Measurements from ENCODE around the gene FOXJ3. TPM values are rescaled to one million over a fixed set of nuclear protein-coding genes. Genes with fewer than 3 reads are reported as not detected.

Gene FOXJ3
- total and polyA plus RNA-seq, 2 donors from 2014 or later = 11.8 to 45.5 TPM

DNA sequence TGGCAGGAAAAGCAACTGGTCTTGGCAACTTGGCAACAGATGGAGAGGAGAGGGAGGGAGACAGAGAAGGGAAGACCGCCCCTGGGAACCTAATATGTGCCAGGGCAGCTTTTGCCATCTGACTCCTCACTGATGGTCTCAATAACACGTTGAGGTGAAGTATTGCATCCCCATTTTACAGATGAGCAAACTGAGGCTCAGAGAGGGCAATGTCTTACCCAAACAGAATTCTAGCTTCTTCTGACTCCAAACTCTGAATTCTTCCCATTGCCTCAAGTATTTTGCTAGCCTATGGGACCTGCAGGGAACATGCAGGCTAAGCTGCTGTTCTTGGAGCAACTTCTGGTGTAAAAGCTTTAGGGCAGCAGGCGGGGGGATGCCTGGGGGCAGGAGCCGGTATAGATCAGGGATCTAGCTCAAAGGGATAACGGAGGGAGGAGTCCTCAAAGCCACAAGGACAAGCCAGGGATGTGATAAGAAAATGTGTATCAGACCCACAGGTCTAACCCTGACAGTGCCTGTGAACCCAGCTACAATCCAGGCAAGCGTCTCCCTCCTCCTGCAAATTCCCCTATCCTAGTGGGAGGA, 163.3 kb downstream of the FOXJ3 start:
- DNase-seq (no peak), FAIRE-seq (no peak)
- TF ChIP-seq, protein P1, sequence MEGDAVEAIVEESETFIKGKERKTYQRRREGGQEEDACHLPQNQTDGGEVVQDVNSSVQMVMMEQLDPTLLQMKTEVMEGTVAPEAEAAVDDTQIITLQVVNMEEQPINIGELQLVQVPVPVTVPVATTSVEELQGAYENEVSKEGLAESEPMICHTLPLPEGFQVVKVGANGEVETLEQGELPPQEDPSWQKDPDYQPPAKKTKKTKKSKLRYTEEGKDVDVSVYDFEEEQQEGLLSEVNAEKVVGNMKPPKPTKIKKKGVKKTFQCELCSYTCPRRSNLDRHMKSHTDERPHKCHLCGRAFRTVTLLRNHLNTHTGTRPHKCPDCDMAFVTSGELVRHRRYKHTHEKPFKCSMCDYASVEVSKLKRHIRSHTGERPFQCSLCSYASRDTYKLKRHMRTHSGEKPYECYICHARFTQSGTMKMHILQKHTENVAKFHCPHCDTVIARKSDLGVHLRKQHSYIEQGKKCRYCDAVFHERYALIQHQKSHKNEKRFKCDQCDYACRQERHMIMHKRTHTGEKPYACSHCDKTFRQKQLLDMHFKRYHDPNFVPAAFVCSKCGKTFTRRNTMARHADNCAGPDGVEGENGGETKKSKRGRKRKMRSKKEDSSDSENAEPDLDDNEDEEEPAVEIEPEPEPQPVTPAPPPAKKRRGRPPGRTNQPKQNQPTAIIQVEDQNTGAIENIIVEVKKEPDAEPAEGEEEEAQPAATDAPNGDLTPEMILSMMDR (IDR thresholded peaks at IDR 0.05; ENCODE audit: borderline replicate concordance, extremely low read depth, insufficient read depth) = no peak
- Histone ChIP-seq H3K9me3 (ENCODE audit: control insufficient read depth in 2 of 3, insufficient read depth in 1 of 3, low read length in 3 of 3) (no peaks in the 10 kb centered on the region), H3K27me3 (ENCODE audit: control insufficient read depth, insufficient read depth, low read length) (no peaks in the 10 kb centered on the region), H3K9ac (ENCODE audit: low read length in 3 of 3) (no peak overlapping the region), H3K27ac (ENCODE audit: low read depth in 2 of 2, low read length in 2 of 2) (no peak overlapping the region), H3K4me3 (ENCODE audit: low read length in 3 of 3) (no peak overlapping the region), H3K36me3 (ENCODE audit: control insufficient read depth in 2 of 3, insufficient read depth in 3 of 3, low read length in 3 of 3) (no peaks in the 10 kb centered on the region), H3K4me1 (ENCODE audit: control insufficient read depth in 2 of 3, insufficient read depth in 2 of 3, low read depth in 1 of 3, low read length in 3 of 3) (peaks cover 0 to 8% (median 3%) of the 10 kb centered on the region in 3 donors)
- intact Hi-C loops (cut with DNase I) = no loop called here

DNA sequence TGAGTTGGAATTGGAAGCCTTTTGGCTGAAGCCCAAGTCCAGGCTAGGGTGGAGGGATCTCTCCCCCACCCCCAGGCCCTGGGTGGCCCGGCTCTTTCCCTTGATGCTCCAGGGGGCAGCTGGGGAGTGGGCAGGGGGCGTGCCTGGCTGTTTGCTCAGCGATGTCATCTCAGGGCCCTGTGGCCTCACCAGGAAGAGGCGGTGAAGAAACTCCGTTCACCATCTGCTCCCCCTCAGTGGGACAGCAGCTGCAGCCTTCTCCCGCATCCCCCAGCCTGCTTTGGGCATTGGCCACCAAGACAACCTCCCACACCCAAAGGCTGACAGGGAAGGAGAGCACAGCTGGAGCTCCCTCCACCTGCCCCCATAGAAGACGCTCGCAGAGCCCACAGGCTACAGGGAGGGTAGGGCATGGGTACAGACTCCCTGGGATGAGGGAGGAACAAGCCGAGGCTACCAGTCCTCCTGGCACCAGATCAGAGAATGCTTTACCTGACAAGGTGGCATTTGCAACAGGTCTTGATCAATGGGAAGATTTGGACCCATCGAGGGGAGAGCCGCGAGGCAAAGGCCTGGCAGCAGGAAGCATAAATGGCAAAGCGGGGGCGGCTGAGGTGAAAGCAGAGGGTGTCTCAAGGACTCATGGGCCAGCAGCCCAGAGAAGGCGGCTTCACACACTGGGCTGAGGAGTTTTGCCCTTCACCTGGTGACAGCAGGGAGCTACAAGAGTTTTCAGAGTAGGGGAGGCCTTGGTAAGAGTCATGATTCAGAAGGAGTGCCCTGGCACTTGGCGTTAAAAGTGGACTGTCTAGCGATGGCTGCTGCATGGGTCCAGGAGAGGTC, 164.0 kb downstream of the FOXJ3 start:
- Histone ChIP-seq H3K27me3 (ENCODE audit: control insufficient read depth, insufficient read depth, low read length) (no peaks in the 10 kb centered on the region), H3K36me3 (ENCODE audit: control insufficient read depth in 2 of 3, insufficient read depth in 3 of 3, low read length in 3 of 3) (no peaks in the 10 kb centered on the region), H3K9ac (ENCODE audit: low read length in 3 of 3) (no peak overlapping the region), H3K4me3 (ENCODE audit: low read length in 3 of 3) (no peak overlapping the region), H3K27ac (ENCODE audit: low read depth in 2 of 2, low read length in 2 of 2) (no peak overlapping the region), H3K9me3 (ENCODE audit: control insufficient read depth in 2 of 3, insufficient read depth in 1 of 3, low read length in 3 of 3) (no peaks in the 10 kb centered on the region), H3K4me1 (ENCODE audit: control insufficient read depth in 2 of 3, insufficient read depth in 2 of 3, low read depth in 1 of 3, low read length in 3 of 3) (peaks cover 2 to 13% (median 3%) of the 10 kb centered on the region in 3 donors)
- TF ChIP-seq, protein P1 (IDR thresholded peaks at IDR 0.05; ENCODE audit: borderline replicate concordance, extremely low read depth, insufficient read depth) = no peak
- FAIRE-seq (no peak), DNase-seq (peak in 4 of 5 donors; percentile 44 to 70 (median 54))
- intact Hi-C loops (cut with DNase I) = no loop called here

DNA sequence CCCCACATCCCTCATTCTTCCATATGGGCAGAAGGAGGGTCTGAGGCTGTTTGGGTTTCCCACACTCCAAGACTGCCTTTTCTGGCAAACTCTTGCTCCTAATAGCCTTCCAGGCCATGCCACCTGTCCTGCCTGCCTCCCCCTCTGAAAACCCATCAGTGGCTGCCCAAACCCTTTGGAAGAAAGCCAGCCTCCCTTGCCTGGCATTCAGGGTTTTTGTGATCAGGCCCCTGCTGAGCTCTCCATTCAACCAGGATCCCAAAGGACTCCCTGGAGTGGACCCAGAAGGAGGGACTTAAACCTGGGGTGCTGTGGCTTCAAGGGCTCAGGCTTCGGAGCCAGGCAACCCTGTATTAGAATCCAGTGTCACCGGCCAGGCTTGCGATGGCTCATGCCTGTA, 166.3 kb downstream of the FOXJ3 start:
- H3K36me3 ChIP-seq (ENCODE audit: control insufficient read depth in 2 of 3, insufficient read depth in 3 of 3, low read length in 3 of 3) = no peaks in the 10 kb centered on the region
- no peaks in the 10 kb centered on the region for H3K27me3 ChIP-seq (ENCODE audit: control insufficient read depth, insufficient read depth, low read length)
- TF ChIP-seq, protein P1 (IDR thresholded peaks at IDR 0.05; ENCODE audit: borderline replicate concordance, extremely low read depth, insufficient read depth) = no peak
- DNase-seq = no peak
- H3K27ac ChIP-seq (ENCODE audit: low read depth in 2 of 2, low read length in 2 of 2) = no peak overlapping the region
- no peaks in the 10 kb centered on the region for H3K9me3 ChIP-seq (ENCODE audit: control insufficient read depth in 2 of 3, insufficient read depth in 1 of 3, low read length in 3 of 3)
- FAIRE-seq = no peak
- intact Hi-C loops (cut with DNase I) = no loop called here
- peaks cover 2 to 15% (median 3%) of the 10 kb centered on the region in 3 donors for H3K4me1 ChIP-seq (ENCODE audit: control insufficient read depth in 2 of 3, insufficient read depth in 2 of 3, low read depth in 1 of 3, low read length in 3 of 3)
- H3K4me3 ChIP-seq (ENCODE audit: low read length in 3 of 3) = no peak overlapping the region
- H3K9ac ChIP-seq (ENCODE audit: low read length in 3 of 3) = no peak overlapping the region
